ENCODE measurements around the gene TCTN3.
A peak's percentile ranks its signal among the peaks of the same experiment; 100 is the strongest.
"Not testable (repeated sequence)": the region's sequence is repeated elsewhere in the genome, so short reads cannot be mapped to it uniquely, and the experiment has no call there.

Gene TCTN3

GRCh38 chr10:95693668-95694534 lies at the start of gene TCTN3:
Gene TCTN3 (minus strand): TSS chr10:95693927. CDS start chr10:95693899, 28 bp downstream.
- DNase-seq (ENCODE audit: low spot score in 2 of 2) = peak; percentile 94 to 97

GRCh38 chr10:95742962-95743535 lies 49.3 kb upstream of the TCTN3 start:
- Mint-ChIP-seq H3K4me3 (no peak overlapping the region), H3K36me3 (ENCODE audit: insufficient read depth) (no peaks in the 10 kb centered on the region), H3K4me1 (no peaks in the 10 kb centered on the region), H3K9me3 (no peaks in the 10 kb centered on the region), H3K27ac (ENCODE audit: low read depth) (no peak overlapping the region), H3K27me3 (peaks cover 28% of the 10 kb centered on the region)
- ATAC-seq (replicated peaks; ENCODE audit: extremely low read depth, poor library complexity, severe bottlenecking) = no peak
- no peak for DNase-seq (ENCODE audit: low spot score in 2 of 2)

More at GRCh38 chr10:95693668-95694534, at the start of gene TCTN3:
- peaks cover 34% of the 10 kb centered on the region for H3K36me3 Mint-ChIP-seq (ENCODE audit: insufficient read depth)
- no peaks in the 10 kb centered on the region for H3K9me3 Mint-ChIP-seq
- H3K27ac Mint-ChIP-seq (ENCODE audit: low read depth) = peak within 1 kb of the TSS; percentile 95
- ATAC-seq (replicated peaks; ENCODE audit: extremely low read depth, poor library complexity, severe bottlenecking) = peak; percentile 98
- H3K27me3 Mint-ChIP-seq = peaks cover 15% of the 10 kb centered on the region
- peak within 1 kb of the TSS; percentile 96 for H3K4me3 Mint-ChIP-seq
- H3K4me1 Mint-ChIP-seq = peaks cover 44% of the 10 kb centered on the region

- H3K36me3 Mint-ChIP-seq (ENCODE audit: insufficient read depth) = no peaks in the 10 kb centered on the region
- peaks cover 34% of the 10 kb centered on the region for H3K27me3 Mint-ChIP-seq
- H3K4me1 Mint-ChIP-seq = no peaks in the 10 kb centered on the region
- H3K4me3 Mint-ChIP-seq = no peak overlapping the region
- H3K9me3 Mint-ChIP-seq = no peaks in the 10 kb centered on the region
- ATAC-seq (replicated peaks; ENCODE audit: extremely low read depth, poor library complexity, severe bottlenecking) (no peak), DNase-seq (ENCODE audit: low spot score in 2 of 2) (no peak)
- no peak overlapping the region for H3K27ac Mint-ChIP-seq (ENCODE audit: low read depth)
These were observed 48.8 kb upstream of the TCTN3 start for GRCh38 chr10:95742485-95742884.

GRCh38 chr10:95741807-95742467 lies 48.2 kb upstream of the TCTN3 start:
- Mint-ChIP-seq H3K27me3 (peaks cover 38% of the 10 kb centered on the region), H3K4me1 (no peaks in the 10 kb centered on the region), H3K9me3 (no peaks in the 10 kb centered on the region), H3K27ac (ENCODE audit: low read depth) (no peak overlapping the region), H3K4me3 (no peak overlapping the region), H3K36me3 (ENCODE audit: insufficient read depth) (no peaks in the 10 kb centered on the region)
- ATAC-seq (replicated peaks; ENCODE audit: extremely low read depth, poor library complexity, severe bottlenecking) (no peak), DNase-seq (ENCODE audit: low spot score in 2 of 2) (no peak)

- Mint-ChIP-seq H3K9me3 (peaks cover 3% of the 10 kb centered on the region), H3K4me1 (no peaks in the 10 kb centered on the region), H3K4me3 (no peak overlapping the region), H3K36me3 (ENCODE audit: insufficient read depth) (no peaks in the 10 kb centered on the region), H3K27ac (ENCODE audit: low read depth) (no peak overlapping the region), H3K27me3 (peaks cover 48% of the 10 kb centered on the region)
- no peak for DNase-seq (ENCODE audit: low spot score in 2 of 2)
- no peak for ATAC-seq (replicated peaks; ENCODE audit: extremely low read depth, poor library complexity, severe bottlenecking)
These were observed 45.3 kb upstream of the TCTN3 start for GRCh38 chr10:95739056-95739455.

- Mint-ChIP-seq H3K9me3 (peaks cover 19% of the 10 kb centered on the region), H3K27me3 (peaks cover 47% of the 10 kb centered on the region)
- not testable (repeated sequence) for ATAC-seq (replicated peaks; ENCODE audit: extremely low read depth, poor library complexity, severe bottlenecking); H3K4me1 Mint-ChIP-seq; DNase-seq (ENCODE audit: low spot score in 2 of 2); H3K4me3 Mint-ChIP-seq; H3K36me3 Mint-ChIP-seq (ENCODE audit: insufficient read depth); H3K27ac Mint-ChIP-seq (ENCODE audit: low read depth)
These were observed 39.2 kb upstream of the TCTN3 start for GRCh38 chr10:95732907-95733306.

- DNase-seq (ENCODE audit: low spot score in 2 of 2) = no peak
- Mint-ChIP-seq H3K27me3 (peaks cover 29% of the 10 kb centered on the region), H3K27ac (ENCODE audit: low read depth) (no peak overlapping the region), H3K4me1 (no peaks in the 10 kb centered on the region), H3K9me3 (peaks cover 19% of the 10 kb centered on the region), H3K36me3 (ENCODE audit: insufficient read depth) (no peaks in the 10 kb centered on the region), H3K4me3 (no peak overlapping the region)
- ATAC-seq (replicated peaks; ENCODE audit: extremely low read depth, poor library complexity, severe bottlenecking) = no peak
These were observed 36.5 kb upstream of the TCTN3 start for GRCh38 chr10:95730233-95730632.

GRCh38 chr10:95729323-95730055 lies 35.8 kb upstream of the TCTN3 start:
- peaks cover 29% of the 10 kb centered on the region for H3K27me3 Mint-ChIP-seq
- ATAC-seq (replicated peaks; ENCODE audit: extremely low read depth, poor library complexity, severe bottlenecking) = no peak

GRCh38 chr10:95728526-95728925 lies 34.8 kb upstream of the TCTN3 start:
- Mint-ChIP-seq H3K36me3 (ENCODE audit: insufficient read depth) (no peaks in the 10 kb centered on the region), H3K27me3 (peaks cover 32% of the 10 kb centered on the region), H3K9me3 (peaks cover 12% of the 10 kb centered on the region), H3K4me3 (no peak overlapping the region), H3K27ac (ENCODE audit: low read depth) (no peak overlapping the region), H3K4me1 (no peaks in the 10 kb centered on the region)
- ATAC-seq (replicated peaks; ENCODE audit: extremely low read depth, poor library complexity, severe bottlenecking) = no peak
- no peak for DNase-seq (ENCODE audit: low spot score in 2 of 2)

More at GRCh38 chr10:95729323-95730055, 35.8 kb upstream of the TCTN3 start:
- Mint-ChIP-seq H3K4me1 (no peaks in the 10 kb centered on the region), H3K9me3 (peaks cover 19% of the 10 kb centered on the region), H3K4me3 (no peak overlapping the region), H3K36me3 (ENCODE audit: insufficient read depth) (no peaks in the 10 kb centered on the region), H3K27ac (ENCODE audit: low read depth) (no peak overlapping the region)
- DNase-seq (ENCODE audit: low spot score in 2 of 2) = no peak

- H3K9me3 Mint-ChIP-seq; H3K4me3 Mint-ChIP-seq; H3K27ac Mint-ChIP-seq (ENCODE audit: low read depth); ATAC-seq (replicated peaks; ENCODE audit: extremely low read depth, poor library complexity, severe bottlenecking); H3K4me1 Mint-ChIP-seq; DNase-seq (ENCODE audit: low spot score in 2 of 2); H3K36me3 Mint-ChIP-seq (ENCODE audit: insufficient read depth): not testable (repeated sequence)
- peaks cover 47% of the 10 kb centered on the region for H3K27me3 Mint-ChIP-seq
These were observed 28.8 kb upstream of the TCTN3 start for GRCh38 chr10:95722496-95722895.

GRCh38 chr10:95720745-95721144 lies 27.0 kb upstream of the TCTN3 start:
- DNase-seq (ENCODE audit: low spot score in 2 of 2); H3K4me1 Mint-ChIP-seq; H3K27ac Mint-ChIP-seq (ENCODE audit: low read depth); H3K4me3 Mint-ChIP-seq; H3K9me3 Mint-ChIP-seq; H3K36me3 Mint-ChIP-seq (ENCODE audit: insufficient read depth); ATAC-seq (replicated peaks; ENCODE audit: extremely low read depth, poor library complexity, severe bottlenecking): not testable (repeated sequence)
- peaks cover 47% of the 10 kb centered on the region for H3K27me3 Mint-ChIP-seq

- ATAC-seq (replicated peaks; ENCODE audit: extremely low read depth, poor library complexity, severe bottlenecking) = no peak
- peaks cover 27% of the 10 kb centered on the region for H3K27me3 Mint-ChIP-seq
- DNase-seq (ENCODE audit: low spot score in 2 of 2) = no peak
- H3K36me3 Mint-ChIP-seq (ENCODE audit: insufficient read depth) = no peaks in the 10 kb centered on the region
- no peaks in the 10 kb centered on the region for H3K4me1 Mint-ChIP-seq
- no peak overlapping the region for H3K27ac Mint-ChIP-seq (ENCODE audit: low read depth)
- H3K9me3 Mint-ChIP-seq = no peaks in the 10 kb centered on the region
- no peak overlapping the region for H3K4me3 Mint-ChIP-seq
These were observed 23.1 kb upstream of the TCTN3 start for GRCh38 chr10:95716866-95717265.

Measured in central memory CD8-positive, alpha-beta T cell (primary cell).